Astrocyte of the cerebellum (primary cell): ENCODE data around the gene CHRM4.

Experiments used
- DNase-seq: peaks from one replicate; pipeline ENCODE4 v3.0.0-alpha.2; 2011; ENCODE audit warnings: low read depth
- H3K4me3 ChIP-seq: 2 replicates; pipeline ENCODE4 v1.5.1; 2011; ENCODE audit warnings: mild to moderate bottlenecking, low read depth, low read length, moderate library complexity
- in situ Hi-C: cut with HindIII; loops from 2 replicates; pipeline ENCODE4 v1.10.0; 2017; ENCODE audit warnings: low sequenced_read_pairs
- TF ChIP-seq, protein P1 (sequence below): IDR thresholded peaks from 2 replicates; pipeline ENCODE4 v1.5.1; 2012; ENCODE audit warnings: low read length, low read depth, moderate library complexity, mild to moderate bottlenecking; ENCODE audit errors: missing control alignments

Gene CHRM4

DNA sequence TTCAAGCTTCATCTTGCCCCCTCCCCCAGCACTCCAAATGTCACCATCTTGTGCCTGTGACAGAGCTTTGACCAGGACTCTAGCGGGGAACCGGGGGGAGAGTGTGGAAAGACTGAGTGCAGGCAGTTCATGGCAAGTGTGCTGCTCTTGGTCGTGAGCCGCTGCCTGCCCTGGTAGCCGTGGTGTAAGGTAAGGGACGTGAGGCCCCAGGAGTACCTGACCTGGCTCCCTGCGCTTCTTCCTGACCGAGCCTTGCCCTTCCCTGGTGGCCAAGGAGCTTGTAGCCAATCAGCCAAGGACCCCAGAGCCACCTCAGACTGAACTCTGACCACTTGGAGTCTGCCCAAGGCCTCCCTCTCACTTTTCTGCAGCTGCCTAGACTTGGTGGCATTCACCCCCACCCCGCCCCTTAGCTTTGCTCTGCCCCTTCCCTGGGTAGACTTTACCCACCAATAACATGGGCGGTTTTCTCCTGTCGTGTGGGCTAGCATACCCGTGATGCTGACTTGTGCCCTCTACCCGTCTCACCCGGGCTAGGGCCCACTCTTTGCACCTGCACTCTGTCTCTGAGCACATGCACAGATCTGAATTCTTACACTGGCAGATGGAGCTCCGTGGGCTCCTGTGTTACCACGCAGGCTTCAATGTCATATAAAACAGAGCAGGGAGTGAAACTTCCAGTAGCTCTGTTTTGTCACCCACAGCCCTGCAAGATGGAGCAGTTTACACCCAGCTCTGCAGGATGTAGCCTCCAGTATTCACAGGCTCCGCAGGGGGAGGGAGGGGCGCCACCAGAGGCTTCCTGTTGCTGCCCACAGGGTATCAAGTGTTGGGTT lies 42.8 kb downstream of the CHRM4 start:
- in situ Hi-C loops = no loop called here
- DNase-seq = no peak
- peak overlapping the region; percentile 75 for H3K4me3 ChIP-seq
- TF ChIP-seq, protein P1, sequence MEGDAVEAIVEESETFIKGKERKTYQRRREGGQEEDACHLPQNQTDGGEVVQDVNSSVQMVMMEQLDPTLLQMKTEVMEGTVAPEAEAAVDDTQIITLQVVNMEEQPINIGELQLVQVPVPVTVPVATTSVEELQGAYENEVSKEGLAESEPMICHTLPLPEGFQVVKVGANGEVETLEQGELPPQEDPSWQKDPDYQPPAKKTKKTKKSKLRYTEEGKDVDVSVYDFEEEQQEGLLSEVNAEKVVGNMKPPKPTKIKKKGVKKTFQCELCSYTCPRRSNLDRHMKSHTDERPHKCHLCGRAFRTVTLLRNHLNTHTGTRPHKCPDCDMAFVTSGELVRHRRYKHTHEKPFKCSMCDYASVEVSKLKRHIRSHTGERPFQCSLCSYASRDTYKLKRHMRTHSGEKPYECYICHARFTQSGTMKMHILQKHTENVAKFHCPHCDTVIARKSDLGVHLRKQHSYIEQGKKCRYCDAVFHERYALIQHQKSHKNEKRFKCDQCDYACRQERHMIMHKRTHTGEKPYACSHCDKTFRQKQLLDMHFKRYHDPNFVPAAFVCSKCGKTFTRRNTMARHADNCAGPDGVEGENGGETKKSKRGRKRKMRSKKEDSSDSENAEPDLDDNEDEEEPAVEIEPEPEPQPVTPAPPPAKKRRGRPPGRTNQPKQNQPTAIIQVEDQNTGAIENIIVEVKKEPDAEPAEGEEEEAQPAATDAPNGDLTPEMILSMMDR = no peak

DNA sequence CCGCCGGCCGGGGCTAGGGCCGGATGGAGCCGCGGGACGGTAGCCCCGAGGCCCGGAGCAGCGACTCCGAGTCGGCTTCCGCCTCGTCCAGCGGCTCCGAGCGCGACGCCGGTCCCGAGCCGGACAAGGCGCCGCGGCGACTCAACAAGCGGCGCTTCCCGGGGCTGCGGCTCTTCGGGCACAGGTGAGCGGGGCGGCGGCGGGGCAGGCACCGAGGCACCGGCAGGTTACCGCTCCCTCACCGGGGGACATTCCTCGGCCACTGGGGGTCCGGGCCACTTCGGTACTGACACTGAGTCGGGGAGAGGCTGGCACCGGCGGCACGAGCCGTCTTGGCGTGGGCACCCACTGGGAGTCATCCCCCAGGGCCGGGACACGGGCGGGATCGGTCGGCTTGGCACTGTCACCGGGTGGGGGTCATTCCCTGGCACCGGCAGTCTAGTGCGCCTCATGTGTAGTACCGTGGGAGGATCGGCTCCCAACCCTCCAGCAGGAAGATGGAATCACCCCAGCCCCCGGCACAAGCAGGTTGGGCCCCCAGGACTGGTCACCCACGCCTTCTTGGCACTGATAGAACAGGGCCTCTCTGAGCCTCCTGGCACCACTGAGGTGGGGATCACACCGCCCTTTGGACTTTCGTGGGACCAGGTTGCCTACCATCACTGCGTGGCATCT lies 43.8 kb downstream of the CHRM4 start:
- no peak for DNase-seq
- in situ Hi-C loops = no loop called here
- H3K4me3 ChIP-seq = peak overlapping the region; percentile 75
- TF ChIP-seq, protein P1 = no peak

DNA sequence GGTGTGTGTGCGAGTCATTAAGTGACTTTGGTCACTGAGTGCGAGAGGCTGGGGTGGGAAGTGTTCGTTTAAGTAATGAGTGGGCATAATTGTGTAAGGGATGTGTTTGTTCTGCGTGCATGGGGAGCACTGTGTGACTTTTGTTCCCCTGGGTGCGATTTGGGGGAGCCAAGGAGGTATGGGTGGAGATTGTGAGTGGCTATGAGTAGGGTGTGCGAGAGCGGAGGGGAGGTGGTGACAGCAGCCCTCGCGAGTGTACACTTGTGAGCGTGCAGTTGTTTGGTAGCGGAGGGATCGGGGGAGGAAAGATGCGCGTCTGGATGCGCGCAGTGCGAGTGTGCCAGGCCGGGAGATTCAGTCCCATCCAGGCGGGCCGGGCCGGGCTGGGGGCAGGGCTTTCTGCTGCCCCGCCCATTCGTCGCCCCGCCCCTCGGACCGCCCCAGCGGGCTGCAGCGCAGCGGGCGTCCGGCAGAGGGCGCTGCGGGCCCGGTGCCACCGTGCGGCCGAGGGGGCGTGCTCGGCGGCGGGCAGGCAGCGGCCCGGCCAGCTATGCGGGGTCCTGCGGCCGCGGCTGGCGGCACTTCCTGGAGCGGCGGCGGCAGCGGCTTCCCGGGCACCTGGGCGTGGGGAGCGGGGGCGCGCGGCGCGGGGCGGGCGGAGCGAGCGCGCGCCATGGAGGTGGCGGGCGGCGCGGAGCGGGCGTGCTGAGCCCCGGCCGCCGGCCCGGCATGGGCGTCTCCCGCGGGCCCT lies 44.5 kb downstream of the CHRM4 start, which contains the start of gene DGKZ:
TSS of gene DGKZ (plus strand) at position 578 of the 751 bp plus-strand sequence. CDS start 197 bp downstream, outside the sequence.
- H3K4me3 ChIP-seq = peak within 1 kb of the TSS; percentile 75
- in situ Hi-C loops = no loop called here
- DNase-seq = peak; percentile 35
- TF ChIP-seq, protein P1 = peak; percentile 42

DNA sequence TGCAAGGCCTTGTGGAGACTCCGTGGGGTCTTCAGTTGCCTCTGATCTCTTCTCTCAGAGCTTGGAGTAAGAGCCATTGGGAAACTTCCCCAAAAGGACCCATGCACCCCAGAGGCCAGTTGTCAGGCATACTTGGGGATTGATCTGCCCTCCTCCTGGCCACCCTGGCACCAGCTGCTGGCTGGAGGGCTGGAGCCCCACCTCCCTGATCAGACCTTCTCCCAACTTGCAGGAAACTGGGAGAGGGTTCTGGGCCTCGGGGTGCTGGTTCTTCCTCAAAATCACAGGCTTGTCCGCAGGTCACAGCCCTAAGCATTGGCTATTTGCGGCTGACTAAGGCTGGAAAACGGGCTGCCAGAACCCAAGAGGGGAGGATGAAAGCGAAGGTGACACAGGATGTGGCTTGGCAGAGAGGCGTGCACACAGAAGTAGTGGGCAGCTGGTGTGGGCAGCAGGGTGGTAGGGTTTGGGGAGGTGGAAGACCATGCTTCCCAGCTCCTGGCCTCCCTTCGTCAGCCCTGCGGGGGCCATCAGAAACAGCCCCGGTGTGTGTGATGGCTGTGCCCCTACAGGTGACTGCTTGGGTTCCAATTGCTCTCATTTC lies 45.6 kb downstream of the CHRM4 start:
- no peak overlapping the region for H3K4me3 ChIP-seq
- no peak for DNase-seq
- in situ Hi-C loops = no loop called here
- TF ChIP-seq, protein P1 = no peak

DNA sequence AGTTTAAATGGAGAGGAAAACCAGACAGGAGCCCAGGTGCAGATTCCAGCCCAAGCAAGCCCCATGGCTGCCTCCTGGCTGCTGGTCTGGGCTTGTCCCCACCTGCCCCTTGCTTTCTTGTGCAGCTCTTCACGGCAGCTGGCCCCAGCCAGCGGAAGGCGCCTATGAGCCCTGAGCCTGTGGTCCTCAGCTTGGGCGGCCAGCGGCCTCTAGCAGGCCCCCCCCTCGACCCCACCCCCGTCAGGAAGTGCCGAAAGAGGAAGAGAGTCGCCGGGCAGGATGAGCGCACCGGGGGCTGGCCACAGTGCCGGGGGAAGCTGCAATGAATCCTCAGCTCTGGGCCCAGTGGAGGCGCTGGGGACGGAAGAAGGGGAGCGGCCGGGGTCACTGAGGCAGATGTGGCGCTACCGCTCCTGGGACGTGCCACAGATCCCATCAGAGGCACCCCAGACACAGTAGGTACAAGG lies 46.4 kb downstream of the CHRM4 start:
- TF ChIP-seq, protein P1 = no peak
- no peak for DNase-seq
- H3K4me3 ChIP-seq = no peak overlapping the region
- in situ Hi-C loops = no loop called here

DNA sequence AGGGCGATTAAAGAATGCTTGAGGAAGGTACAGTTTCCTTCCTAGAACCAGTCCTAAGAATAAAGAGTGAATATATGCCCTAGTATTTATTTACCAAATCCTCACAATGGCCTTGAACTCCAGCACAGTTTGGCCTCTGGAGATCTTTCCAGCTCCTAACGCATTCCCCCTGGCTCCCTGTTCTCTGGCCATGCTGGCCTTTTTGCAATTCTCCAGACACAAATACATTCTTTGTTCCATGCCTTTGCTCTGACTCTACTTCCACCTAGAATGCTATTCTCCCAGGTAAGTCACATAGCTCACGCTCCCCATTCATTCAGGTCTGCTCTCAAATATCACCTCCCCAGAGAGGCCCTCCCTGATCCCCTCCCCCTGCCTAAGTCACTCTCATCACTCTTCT lies 48.1 kb downstream of the CHRM4 start:
- no peak for DNase-seq
- in situ Hi-C loops = no loop called here
- TF ChIP-seq, protein P1 = no peak
- no peak overlapping the region for H3K4me3 ChIP-seq
